ENCODE results near the gene FCGR3A.
A peak's percentile ranks its signal among the peaks of the same experiment; 100 is the strongest.
"Not testable (repeated sequence)": the region's sequence is repeated elsewhere in the genome, so short reads cannot be mapped to it uniquely, and the experiment has no call there.

The FCGR3A gene

DNA sequence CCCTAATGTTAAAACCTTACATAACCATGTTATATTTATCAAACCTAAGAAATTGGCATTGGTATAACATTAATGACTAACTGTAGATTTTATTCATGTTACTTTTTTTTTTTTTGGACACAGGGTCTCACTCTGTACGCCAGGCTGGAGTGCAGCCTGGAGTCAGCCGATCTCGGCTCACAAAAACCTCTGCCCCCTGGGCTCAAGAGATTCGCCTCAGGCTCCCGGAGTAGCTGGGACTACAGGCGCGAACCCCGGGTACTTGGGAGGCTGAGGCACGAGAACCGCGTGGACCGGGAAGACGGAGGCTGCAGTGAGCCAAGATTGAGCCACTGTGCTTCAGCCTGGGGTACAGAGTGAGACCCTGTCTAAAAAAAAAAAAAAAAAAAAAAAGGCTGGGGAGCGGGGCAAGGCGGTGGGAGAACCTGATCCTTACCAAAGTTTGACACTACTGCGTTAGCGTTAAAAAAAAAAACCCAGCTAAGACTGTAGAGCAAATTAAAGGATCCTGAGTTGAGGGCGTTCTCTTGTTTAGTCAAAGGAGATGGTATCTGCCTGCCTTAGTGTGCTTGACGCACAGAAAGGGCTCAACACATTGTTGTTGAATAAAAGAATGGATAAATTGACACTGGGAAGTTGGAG lies 20.0 kb downstream of the FCGR3A start:
- not testable (repeated sequence) for DNase-seq

DNA sequence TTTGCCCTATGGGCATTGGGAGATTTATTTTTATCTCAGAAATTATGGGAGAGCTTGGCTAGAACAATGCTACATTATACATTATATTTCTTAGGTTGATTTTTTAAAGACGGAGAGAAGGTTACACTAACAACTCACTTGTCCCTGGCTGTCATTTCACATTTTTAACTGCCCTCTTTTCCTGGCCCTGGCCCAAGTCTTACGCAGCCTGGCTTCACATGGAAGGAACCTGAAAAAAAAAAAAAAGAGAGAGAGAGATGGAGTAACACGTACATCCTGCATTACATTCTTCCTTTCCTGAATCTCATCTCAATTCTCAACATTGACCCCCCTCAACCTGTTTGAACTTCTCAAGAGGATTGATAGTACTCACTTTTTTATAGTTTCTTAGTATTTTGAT lies 21.1 kb downstream of the FCGR3A start:
- not testable (repeated sequence) for DNase-seq

DNA sequence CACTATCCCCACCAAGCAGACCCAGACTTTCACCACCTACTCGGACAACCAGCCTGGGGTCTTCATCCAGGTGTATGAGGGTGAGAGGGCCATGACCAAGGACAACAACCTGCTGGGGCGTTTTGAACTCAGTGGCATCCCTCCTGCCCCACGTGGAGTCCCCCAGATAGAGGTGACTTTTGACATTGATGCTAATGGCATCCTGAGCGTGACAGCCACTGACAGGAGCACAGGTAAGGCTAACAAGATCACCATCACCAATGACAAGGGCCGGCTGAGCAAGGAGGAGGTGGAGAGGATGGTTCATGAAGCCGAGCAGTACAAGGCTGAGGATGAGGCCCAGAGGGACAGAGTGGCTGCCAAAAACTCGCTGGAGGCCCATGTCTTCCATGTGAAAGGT lies 23.7 kb downstream of the FCGR3A start:
- DNase-seq = not testable (repeated sequence)

DNA sequence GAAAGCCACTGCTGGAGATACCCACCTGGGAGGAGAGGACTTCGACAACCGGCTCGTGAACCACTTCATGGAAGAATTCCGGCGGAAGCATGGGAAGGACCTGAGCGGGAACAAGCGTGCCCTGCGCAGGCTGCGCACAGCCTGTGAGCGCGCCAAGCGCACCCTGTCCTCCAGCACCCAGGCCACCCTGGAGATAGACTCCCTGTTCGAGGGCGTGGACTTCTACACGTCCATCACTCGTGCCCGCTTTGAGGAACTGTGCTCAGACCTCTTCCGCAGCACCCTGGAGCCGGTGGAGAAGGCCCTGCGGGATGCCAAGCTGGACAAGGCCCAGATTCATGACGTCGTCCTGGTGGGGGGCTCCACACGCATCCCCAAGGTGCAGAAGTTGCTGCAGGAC lies 24.3 kb downstream of the FCGR3A start:
- not testable (repeated sequence) for DNase-seq

DNA sequence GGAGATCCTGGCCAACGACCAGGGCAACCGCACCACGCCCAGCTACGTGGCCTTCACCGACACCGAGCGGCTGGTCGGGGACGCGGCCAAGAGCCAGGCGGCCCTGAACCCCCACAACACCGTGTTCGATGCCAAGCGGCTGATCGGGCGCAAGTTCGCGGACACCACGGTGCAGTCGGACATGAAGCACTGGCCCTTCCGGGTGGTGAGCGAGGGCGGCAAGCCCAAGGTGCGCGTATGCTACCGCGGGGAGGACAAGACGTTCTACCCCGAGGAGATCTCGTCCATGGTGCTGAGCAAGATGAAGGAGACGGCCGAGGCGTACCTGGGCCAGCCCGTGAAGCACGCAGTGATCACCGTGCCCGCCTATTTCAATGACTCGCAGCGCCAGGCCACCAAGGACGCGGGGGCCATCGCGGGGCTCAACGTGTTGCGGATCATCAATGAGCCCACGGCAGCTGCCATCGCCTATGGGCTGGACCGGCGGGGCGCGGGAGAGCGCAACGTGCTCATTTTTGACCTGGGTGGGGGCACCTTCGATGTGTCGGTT lies 24.8 kb downstream of the FCGR3A start:
- DNase-seq = not testable (repeated sequence)

DNA sequence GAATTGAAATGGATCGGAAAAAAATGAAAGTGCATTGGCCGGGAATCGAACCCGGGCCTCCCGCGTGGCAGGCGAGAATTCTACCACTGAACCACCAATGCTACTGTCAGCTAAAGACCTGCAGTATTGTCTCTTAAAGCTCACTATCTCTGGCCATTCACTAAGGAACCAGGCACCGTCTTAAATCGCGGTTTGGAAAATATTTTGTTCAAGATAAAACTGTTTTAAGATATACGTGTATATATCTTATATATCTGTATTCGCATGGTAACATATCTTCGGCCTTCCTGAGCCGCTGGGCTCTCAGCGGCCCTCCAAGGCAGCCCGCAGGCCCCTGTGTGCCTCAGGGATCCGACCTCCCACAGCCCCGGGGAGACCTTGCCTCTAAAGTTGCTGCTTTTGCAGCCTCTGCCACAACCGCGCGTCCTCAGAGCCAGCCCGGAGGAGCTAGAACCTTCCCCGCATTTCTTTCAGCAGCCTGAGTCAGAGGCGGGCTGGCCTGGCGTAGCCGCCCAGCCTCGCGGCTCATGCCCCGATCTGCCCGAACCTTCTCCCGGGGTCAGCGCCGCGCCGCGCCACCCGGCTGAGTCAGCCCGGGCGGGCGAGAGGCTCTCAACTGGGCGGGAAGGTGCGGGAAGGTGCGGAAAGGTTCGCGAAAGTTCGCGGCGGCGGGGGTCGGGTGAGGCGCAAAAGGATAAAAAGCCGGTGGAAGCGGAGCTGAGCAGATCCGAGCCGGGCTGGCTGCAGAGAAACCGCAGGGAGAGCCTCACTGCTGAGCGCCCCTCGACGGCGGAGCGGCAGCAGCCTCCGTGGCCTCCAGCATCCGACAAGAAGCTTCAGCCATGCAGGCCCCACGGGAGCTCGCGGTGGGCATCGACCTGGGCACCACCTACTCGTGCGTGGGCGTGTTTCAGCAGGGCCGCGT lies 25.5 kb downstream of the FCGR3A start, which contains the start of gene HSPA6:
Gene HSPA6 (plus strand): TSS at position 724 of the 925 bp plus-strand sequence. CDS start 119 bp downstream, at position 843.
- DNase-seq = peak; percentile 46

DNA sequence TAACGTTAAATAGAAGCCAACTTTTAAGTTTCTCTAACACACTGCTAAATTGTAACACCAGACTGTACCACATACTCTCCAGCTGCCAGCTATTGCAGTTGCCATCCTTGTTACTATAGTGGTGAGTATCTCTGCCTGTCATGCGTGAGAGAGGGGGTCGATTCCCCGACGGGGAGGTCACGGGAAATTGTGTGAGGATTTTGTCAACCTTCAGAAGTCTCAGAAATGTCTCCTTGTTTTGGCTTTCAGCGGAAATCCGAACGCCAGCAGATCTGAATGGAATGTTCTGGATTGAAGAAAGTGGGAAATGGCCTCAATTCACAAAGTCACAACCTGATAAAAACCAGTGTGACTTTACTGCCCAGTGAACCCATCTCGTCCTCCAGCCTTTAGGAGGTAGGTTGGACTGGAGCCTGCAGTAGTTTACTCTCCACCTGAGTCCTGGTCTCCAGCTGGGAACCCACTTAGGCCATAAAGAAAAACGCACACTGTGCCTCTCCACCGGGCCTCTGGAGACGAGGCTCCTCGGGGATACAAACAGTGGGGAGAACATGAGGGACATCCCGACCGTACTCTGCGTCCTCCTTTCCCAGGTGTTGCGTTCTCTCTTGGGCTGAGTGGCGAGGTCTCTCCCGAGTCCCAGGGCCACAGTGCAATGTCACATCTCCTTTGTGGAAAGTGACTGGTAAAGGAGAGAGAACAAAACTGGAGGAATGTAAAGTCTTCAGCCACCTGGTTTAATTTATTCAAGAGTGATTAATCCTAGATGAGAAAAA lies 26.4 kb downstream of the FCGR3A start:
- not testable (repeated sequence) for DNase-seq

DNA sequence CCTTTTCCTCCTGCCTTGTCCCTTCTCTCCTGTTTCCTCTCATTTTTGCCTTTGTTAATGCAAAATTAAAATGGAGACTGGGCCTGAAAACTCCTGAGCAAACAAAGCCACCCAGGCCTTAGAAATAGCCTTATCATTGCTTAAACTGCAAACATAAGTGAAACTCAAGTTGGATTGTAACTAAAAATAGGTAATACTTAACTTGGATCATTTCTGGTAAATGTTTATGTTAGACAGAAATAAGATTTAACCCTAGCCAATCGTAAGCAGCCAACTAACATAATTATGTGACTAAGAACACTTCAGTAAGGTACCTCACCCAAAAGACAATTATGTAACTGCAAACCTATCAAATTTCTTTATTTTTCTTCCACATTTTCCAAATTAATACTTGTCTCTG lies 35.7 kb downstream of the FCGR3A start:
- DNase-seq = not testable (repeated sequence)

DNA sequence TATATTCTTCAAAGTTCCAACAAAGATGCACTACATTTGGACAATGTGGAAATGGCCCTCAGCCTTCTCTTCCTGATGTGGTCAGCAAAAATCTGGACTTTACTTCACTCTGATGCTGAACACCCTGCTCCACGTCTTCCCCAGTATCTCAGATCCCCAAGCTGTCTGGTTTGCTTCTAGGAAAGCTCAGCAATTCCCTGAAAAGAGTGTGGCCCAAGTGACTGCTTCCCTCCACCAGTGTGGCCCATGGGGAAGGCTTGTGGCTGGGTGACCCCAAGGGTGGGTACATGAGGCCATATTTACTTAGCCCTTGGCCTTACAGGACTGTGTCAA lies 36.2 kb downstream of the FCGR3A start:
- DNase-seq = not testable (repeated sequence)

DNA sequence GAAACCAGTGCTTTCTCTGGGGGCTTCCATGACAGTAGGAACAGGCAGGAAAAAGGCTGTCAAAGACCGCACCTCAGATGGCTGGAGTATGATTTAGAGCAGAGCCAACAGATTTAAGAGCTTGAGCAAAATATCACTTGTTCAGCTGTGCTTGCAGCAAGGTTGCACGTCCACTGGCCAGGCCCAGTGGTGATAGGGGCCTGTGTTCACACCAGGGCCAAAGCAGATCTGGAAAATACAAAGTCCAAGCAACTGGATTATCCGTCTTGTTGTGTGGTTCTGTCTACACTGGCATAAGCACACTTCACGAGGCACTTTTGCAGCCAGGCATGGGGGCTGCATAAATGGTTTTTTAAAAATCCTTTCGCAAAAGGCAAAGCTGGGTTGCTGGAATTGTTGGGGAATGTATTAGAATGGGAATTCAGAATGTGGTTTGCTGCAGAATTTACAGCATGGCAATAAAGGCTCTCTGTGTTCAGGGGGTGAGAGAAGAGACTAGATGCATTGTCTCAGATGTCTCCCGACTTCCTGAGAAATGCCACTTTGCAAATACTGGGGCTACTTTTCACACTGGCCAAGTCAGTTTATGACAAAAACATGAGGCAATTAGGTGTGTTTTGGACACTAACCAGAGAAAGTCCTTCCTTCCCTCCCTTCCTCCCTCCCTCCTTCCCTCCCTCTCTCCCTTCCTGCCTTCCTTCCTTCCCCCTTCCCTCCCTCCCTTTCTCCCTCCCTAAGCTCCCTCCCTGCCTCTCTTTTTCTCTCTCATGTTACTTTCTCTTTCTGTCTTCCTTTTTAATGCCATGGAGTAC lies 36.8 kb downstream of the FCGR3A start:
- not testable (repeated sequence) for DNase-seq

DNA sequence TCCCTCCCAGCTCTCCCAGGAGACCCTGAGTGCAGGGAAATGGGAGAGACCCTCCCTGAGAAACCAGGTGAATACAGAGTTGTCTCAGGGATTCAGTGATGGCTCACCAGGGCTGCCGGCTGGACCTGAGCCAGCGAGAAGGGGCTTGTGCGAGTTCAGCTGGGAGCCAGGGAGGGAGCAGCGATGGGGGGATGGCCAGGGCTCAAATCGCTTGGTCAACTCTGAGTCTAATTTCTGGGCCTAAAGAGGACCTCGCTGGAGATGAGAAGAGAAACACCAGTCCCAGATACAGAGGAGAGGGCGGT lies 37.9 kb downstream of the FCGR3A start:
- no peak for DNase-seq

DNA sequence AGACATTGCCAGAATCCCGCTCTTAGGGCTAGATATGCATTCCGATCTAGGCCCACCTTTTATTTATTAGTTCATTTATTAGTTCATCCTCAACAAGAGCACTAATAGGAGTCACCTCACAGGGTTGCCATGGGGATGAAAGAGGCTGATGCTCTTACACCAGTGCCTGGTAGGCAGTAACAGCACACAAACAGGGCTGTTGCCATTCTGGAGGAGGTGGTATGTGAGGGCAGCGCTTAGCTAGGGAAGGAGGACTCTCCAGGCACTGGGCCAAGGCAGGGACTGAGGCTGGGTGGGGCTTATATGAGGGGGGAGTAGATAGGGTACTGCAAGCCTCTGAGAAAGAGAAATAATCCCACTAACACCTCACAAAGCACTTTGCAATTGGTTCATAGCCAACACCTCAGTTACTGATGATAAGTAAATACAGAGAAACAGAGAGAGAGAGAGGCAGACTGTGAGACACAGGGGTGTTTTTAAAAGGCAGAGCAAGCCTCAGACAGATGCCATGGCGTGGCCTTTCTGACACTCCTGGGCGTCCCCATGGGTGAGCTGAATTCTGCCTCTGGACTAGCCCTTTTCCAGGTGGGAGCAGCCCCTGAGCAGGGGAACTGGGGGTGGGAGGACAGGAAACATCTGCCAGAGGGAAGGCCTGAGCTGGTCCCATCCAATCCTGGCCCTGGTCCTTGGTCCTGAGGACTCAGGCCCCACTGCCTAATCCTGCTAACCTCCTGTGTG lies 38.4 kb downstream of the FCGR3A start:
- DNase-seq = no peak

DNA sequence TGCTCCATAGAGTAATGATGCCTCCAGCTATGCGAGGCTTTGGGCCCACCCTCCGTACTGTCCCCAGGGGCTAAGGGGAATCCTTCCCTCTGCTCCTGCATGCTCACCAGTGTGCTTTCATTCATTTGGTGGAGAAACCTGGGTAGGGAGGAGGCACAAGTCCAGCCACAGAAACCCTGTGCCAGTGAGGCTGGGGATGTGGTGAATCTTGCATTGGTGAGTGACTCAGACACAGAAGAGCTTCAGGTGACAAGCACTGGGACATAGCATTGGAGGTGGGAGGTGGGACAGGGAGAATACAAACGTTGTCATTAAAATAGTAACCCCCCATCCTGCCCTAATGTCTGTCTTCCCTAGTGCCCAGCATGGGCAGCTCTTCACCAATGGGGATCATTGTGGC lies 39.1 kb downstream of the FCGR3A start:
- DNase-seq = no peak

DNA sequence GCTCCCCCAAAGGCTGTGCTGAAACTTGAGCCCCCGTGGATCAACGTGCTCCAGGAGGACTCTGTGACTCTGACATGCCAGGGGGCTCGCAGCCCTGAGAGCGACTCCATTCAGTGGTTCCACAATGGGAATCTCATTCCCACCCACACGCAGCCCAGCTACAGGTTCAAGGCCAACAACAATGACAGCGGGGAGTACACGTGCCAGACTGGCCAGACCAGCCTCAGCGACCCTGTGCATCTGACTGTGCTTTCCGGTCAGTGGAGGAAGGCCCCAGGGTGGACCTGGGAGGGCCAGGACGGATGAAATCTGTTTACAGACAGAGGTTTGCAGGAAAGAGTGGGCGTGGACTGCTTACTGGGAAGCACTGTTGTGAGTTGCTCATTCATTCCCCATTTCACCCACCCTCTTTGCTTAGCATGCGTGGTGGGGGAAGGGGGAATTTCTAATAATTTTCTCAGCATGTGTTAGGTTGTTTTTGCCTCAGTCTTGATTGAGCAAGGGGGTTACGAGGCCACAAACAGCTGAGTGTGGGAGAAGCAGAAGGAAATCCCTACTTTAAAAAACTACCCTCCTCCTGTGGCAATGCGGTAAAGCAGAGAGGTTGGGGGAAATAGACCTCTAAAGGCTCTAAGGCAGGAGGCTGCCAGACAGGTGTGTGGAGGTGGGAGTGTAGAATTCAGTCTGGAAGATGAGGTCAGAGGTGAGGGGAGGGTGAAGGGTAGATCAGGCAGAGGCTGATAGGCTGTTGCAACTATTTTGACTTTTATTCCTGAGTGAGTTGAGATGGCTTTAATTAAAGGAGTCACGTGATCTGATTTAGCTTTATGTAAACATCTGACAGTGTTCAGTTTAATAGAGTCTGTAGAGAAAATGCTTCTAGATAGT lies 43.0 kb downstream of the FCGR3A start:
- no peak for DNase-seq

DNA sequence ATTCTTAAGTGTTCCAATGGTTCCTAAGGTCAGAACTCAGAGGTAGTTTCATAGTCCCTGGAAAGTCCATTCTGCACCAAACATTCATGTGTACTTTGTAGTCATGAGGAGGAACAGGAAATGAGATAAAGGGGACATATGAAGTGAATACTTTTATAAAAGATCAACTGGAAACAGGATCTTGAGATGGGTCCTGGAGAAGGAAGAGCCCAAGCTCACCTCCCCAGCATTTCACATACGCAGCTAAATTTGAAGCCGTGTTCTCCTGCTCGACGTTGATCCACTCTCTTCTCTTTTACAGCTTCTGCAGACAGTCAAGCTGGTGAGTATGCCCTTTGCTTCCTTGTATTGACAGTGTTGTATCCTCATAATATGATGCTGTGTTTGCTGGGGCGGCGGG lies 43.9 kb downstream of the FCGR3A start:
- DNase-seq = no peak

DNA sequence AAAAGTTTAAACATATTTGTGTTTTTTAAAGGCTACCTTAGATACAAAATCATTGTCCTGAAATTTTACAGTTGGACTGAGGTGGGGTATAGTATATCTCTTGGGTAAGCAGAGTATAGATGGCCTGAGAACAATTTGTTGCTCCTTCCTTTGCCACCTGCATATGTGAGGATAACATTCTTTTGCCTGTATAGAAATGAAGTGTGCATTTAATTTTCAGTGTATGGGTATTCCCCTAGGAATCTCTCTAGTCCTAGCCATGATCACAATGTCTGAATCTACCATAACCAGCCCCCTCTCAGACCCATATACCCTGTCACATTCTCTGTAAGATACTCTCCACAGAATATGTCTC lies 46.2 kb downstream of the FCGR3A start:
- DNase-seq = no peak

DNA sequence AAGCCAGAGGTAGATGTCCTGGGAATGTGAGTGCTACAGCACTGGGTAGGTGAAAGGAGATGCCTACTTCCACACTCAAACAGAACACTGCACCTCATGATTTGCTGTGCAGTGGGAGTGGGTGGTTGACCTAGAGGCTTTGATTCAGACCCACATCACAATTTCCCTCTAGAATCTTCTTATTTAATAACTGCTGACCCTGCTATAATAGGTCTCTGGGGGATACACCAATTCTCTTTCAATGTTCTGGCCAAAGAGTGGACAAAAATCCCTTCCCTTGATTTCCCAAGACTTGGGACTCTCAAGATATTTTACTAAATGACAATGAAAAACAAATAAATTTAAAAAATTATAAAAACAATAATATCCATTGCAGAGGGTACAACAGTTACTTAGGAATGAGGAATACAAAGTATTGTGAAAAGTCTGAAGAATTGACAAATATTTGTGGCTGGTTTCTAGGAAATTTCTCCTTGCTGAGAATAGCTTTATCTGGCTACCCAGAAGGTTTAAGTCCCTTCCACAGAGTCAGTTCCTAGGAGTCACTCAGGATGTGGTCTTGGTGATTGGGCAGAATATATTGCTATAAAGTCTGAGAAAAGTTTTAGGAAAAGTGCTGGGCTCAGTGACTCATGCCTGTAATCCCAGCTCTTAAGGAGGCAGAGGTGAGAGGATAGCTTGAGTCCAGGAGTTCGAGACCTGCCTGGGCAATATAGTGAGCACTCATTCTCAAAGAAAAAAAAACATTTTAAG lies 46.8 kb downstream of the FCGR3A start:
- no peak for DNase-seq

DNA sequence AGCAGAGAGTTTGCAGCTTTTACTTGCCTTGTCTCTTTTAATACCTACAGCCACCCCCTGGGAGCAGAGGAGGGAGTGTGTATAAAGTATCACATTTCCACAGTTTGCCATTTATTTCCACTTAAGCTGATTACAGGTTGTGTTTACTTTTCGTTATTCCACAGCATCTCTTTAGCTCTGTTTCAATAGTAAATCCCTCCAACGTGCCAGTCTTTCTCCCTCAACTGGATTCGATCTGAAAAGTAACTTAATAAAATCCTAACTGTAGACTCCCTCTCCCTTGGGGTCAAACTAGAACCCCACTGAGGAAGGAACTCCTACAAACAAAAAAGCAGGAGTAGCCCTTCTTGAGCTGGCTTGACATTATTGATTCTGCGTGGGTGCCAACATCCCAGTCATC lies 47.4 kb downstream of the FCGR3A start:
- no peak for DNase-seq

DNA sequence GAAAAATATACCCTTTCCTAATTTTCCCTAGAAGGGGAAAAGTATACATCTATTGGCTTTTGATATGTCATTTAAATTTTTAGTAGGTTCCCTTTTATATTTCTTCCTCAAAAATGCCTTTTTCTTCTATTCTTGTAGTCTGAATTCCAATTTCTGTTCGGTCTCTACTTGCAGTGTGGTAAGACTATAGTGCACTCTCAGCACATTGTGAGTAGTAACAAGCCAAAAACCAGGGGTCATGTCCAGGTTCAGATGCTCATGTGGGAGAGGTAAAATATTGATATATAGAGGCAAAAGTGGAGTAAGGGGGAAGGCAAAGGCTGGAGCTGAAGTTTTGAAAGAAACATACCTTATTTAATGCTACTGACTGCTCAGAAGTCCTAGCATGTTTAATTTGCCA lies 48.4 kb downstream of the FCGR3A start:
- no peak for DNase-seq

Measured in stimulated activated naive CD4-positive, alpha-beta T cell treated with Interleukin-2 at 50 U/mL for 16 hours (primary cell).